ENCODE results near the gene KIF1B.

The KIF1B gene

GRCh38 chr1:10379676-10380075, 169.3 kb downstream of the KIF1B start:
- DNase-seq (ENCODE audit: low read depth): no peak
- no peak overlapping the region for H3K4me3 ChIP-seq (ENCODE audit: low read length)
- TF ChIP-seq, protein P1, sequence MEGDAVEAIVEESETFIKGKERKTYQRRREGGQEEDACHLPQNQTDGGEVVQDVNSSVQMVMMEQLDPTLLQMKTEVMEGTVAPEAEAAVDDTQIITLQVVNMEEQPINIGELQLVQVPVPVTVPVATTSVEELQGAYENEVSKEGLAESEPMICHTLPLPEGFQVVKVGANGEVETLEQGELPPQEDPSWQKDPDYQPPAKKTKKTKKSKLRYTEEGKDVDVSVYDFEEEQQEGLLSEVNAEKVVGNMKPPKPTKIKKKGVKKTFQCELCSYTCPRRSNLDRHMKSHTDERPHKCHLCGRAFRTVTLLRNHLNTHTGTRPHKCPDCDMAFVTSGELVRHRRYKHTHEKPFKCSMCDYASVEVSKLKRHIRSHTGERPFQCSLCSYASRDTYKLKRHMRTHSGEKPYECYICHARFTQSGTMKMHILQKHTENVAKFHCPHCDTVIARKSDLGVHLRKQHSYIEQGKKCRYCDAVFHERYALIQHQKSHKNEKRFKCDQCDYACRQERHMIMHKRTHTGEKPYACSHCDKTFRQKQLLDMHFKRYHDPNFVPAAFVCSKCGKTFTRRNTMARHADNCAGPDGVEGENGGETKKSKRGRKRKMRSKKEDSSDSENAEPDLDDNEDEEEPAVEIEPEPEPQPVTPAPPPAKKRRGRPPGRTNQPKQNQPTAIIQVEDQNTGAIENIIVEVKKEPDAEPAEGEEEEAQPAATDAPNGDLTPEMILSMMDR (conservative IDR thresholded peaks at IDR 0.05; ENCODE audit: low read depth, low read length): no peak

DNA sequence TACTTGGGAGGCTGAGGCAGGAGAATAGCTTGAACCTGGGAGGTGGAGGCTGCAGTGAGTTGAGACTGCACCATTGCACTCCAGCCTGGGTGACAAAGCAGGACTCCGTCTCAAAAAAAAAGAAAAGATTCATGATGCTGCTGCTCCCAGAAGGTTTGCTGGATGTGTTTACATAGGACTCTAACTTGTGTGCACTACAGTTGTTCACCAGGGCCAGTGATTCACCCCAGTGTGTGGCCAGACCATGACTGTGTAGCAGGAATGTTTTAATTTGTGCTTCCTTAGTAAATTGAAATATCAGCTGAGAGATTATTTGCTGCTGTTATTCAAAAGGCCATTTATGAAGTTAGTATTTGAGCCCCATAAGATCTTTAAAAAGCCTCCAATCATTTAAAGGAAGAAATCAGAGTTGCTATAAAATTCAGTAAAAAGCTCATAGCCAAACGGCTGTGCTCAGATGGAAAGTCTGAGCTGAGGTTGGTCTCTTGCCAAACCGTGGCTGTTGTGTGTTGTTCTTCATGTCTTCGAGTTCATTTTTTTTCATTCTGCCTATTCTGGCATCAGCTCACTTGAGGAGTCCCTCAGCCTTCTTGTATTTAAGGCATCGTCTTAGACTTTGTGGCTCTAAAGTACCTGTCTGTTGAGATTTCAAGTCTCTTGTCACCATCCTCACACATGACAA, 170.4 kb downstream of the KIF1B start:
- no peak overlapping the region for H3K4me3 ChIP-seq (ENCODE audit: low read length)
- TF ChIP-seq, protein P1 (conservative IDR thresholded peaks at IDR 0.05; ENCODE audit: low read depth, low read length): no peak
- DNase-seq (ENCODE audit: low read depth): no peak

DNA sequence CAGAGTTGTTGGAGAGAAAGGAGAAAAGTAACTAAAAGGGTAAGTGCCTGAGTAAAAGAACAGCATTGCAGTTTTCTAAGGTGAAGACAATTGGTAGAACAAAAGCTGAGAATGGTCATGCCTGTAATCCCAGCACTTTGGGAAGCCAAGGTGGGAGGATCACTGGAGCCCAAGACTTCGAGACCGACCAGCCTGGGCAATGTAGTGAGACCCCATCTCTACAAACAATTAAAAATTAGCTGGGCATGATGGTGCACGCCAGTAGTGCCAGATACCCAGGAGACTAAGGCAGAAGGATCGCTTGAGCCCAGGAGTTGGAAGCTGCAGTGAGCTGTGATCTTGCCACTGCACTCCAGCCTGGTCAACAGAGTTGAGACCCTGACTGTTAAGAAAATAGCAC, 173.3 kb downstream of the KIF1B start:
- no peak for DNase-seq (ENCODE audit: low read depth)
- H3K4me3 ChIP-seq (ENCODE audit: low read length): no peak overlapping the region
- TF ChIP-seq, protein P1 (conservative IDR thresholded peaks at IDR 0.05; ENCODE audit: low read depth, low read length): no peak

- no peak overlapping the region for H3K4me3 ChIP-seq (ENCODE audit: low read length)
- TF ChIP-seq, protein P1 (conservative IDR thresholded peaks at IDR 0.05; ENCODE audit: low read depth, low read length): no peak
- DNase-seq (ENCODE audit: low read depth): no peak
These were observed 173.8 kb downstream of the KIF1B start for GRCh38 chr1:10384219-10384618.

- no peak for DNase-seq (ENCODE audit: low read depth)
- TF ChIP-seq, protein P1 (conservative IDR thresholded peaks at IDR 0.05; ENCODE audit: low read depth, low read length): no peak
- H3K4me3 ChIP-seq (ENCODE audit: low read length): no peak overlapping the region
These were observed 176.6 kb downstream of the KIF1B start for GRCh38 chr1:10386761-10387676.

GRCh38 chr1:10387677-10388386, 177.5 kb downstream of the KIF1B start:
- H3K4me3 ChIP-seq (ENCODE audit: low read length): peak overlapping the region; percentile 7
- TF ChIP-seq, protein P1 (conservative IDR thresholded peaks at IDR 0.05; ENCODE audit: low read depth, low read length): peak; percentile 24
- peak; percentile 50 for DNase-seq (ENCODE audit: low read depth)

All from retinal pigment epithelial cell (primary cell).